ENCODE data around the gene ASCC1.
"Not testable (repeated sequence)": the region's sequence is repeated elsewhere in the genome, so short reads cannot be mapped to it uniquely, and the experiment has no call there.

Gene ASCC1

DNA sequence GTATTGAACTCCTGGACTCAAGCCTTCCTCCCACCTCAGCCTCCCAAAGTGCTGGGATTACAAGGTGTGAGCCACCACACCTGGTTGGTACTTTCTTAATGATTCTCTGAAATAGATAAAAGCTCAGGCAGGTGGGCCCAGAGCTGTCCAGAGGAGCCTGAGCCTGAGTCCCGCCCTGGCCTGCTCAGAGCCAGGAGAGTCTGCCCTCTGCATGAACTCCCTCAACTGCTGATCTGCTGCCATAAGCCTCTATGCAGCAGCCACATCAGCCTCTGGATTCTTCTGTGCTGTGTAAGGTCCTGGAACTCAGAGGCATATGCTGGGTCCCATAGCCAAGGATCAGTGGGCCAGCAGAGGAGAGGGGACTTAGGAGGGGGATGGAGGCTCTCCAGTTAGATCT lies 34.6 kb upstream of the ASCC1 start:
- no peaks in the 10 kb centered on the region for H3K27me3 ChIP-seq
- no peak overlapping the region for H3K4me3 ChIP-seq (ENCODE audit: low read depth in 1 of 2, low read length in 1 of 2)
- H3K36me3 ChIP-seq, result no peaks in the 10 kb centered on the region
- no peaks in the 10 kb centered on the region for H3K9me3 ChIP-seq
- peaks cover 21 to 22% of the 10 kb centered on the region in 2 experiments for H3K4me1 ChIP-seq (ENCODE audit: control insufficient read depth in 1 of 2, insufficient read depth in 1 of 2, low read depth in 1 of 2, low read length in 1 of 2)
- H3K27ac ChIP-seq, result no peak overlapping the region
- TF ChIP-seq CTCF (IDR thresholded peaks at IDR 0.05), result no peak

GRCh38 chr10:72249176-72249862 lies 33.2 kb upstream of the ASCC1 start:
- H3K4me1 ChIP-seq (ENCODE audit: control insufficient read depth in 1 of 2, insufficient read depth in 1 of 2, low read depth in 1 of 2, low read length in 1 of 2), result peaks cover 11 to 14% of the 10 kb centered on the region in 2 experiments
- H3K27me3 ChIP-seq; H3K4me3 ChIP-seq (ENCODE audit: low read depth in 1 of 2, low read length in 1 of 2); H3K9me3 ChIP-seq; H3K27ac ChIP-seq; H3K36me3 ChIP-seq: not testable (repeated sequence)

- Histone ChIP-seq H3K9me3 (no peaks in the 10 kb centered on the region), H3K27me3 (no peaks in the 10 kb centered on the region), H3K4me1 (ENCODE audit: control insufficient read depth in 1 of 2, insufficient read depth in 1 of 2, low read depth in 1 of 2, low read length in 1 of 2) (peaks cover 11 to 14% of the 10 kb centered on the region in 2 experiments), H3K27ac (no peak overlapping the region), H3K36me3 (no peaks in the 10 kb centered on the region), H3K4me3 (ENCODE audit: low read depth in 1 of 2, low read length in 1 of 2) (no peak overlapping the region)
- TF ChIP-seq CTCF (IDR thresholded peaks at IDR 0.05), result no peak
Observed at GRCh38 chr10:72248468-72249151, 32.5 kb upstream of the ASCC1 start.

DNA sequence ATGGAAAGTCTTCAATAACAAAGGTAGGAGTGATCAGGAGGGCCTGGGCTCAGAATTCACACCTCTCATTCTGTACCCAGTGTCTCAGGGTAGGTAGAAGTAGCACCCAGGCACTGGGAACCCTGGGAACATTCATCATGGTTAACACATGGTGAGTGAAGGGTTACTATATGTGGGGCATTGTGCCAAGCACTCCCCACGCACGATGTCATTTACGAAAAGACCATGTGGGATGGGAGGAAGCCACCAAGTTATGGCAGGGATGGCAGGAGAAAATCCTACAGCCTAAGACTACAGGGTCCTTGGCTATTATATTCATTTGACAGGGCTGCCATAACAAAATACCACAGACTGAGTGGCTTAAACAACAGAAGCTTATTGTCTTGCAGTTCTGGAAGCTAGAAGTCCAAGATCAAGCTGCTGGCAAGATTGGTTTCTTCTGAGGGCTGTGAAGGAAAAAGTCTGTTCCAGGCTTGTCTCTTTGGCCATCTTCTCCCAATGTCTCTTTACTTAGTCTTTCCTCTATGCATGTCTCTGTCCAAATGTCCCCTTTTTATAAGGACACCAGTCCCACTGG lies 30.0 kb upstream of the ASCC1 start:
- H3K4me3 ChIP-seq (ENCODE audit: low read depth in 1 of 2, low read length in 1 of 2), result no peak overlapping the region
- no peaks in the 10 kb centered on the region for H3K9me3 ChIP-seq
- no peak for TF ChIP-seq CTCF (IDR thresholded peaks at IDR 0.05)
- no peak overlapping the region for H3K27ac ChIP-seq
- H3K36me3 ChIP-seq, result no peaks in the 10 kb centered on the region
- H3K4me1 ChIP-seq (ENCODE audit: control insufficient read depth in 1 of 2, insufficient read depth in 1 of 2, low read depth in 1 of 2, low read length in 1 of 2), result peaks cover 11 to 14% of the 10 kb centered on the region in 2 experiments
- H3K27me3 ChIP-seq, result no peaks in the 10 kb centered on the region

DNA sequence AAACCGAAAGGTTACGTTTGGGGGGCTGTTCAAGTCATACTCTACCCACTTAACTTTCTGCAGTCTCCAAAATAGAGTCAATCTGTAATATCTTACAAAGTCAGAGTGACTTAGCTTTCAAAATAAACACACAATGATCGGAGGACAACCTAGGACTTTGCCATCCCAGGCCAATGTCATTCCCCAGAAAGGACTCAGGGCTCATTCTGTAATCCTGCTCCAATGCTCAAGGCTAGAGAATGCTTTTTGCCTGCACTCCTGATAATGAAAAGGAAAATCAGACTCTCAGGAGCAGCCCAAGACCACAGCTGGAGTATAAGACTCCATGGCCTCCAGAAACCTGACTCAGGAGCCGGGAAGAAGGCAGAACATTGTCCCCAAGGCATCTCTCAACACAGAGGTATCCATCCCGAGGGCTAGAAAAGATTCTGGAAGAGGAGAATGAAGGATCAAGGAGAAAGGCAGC lies 28.5 kb upstream of the ASCC1 start:
- Histone ChIP-seq H3K27me3 (no peaks in the 10 kb centered on the region), H3K9me3 (no peaks in the 10 kb centered on the region), H3K4me3 (ENCODE audit: low read depth in 1 of 2, low read length in 1 of 2) (no peak overlapping the region), H3K36me3 (no peaks in the 10 kb centered on the region), H3K27ac (no peak overlapping the region), H3K4me1 (ENCODE audit: control insufficient read depth in 1 of 2, insufficient read depth in 1 of 2, low read depth in 1 of 2, low read length in 1 of 2) (peaks cover 11 to 14% of the 10 kb centered on the region in 2 experiments)
- no peak for TF ChIP-seq CTCF (IDR thresholded peaks at IDR 0.05)

Data from neutrophil (primary cell).